GM18858 (cell line): ENCODE data around the gene SLC6A6.
"Not testable (repeated sequence)": the region's sequence is repeated elsewhere in the genome, so short reads cannot be mapped to it uniquely, and the experiment has no call there.

Experiments used
- ATAC-seq: cut with Tn5 transposase; IDR thresholded peaks from one replicate; pipeline ENCODE4 v1.9.1; 2021; ENCODE audit not compliant: unreplicated experiment

Gene SLC6A6

GRCh38 chr3:14434498-14435151 lies 32.2 kb downstream of the SLC6A6 start:
- no peak for ATAC-seq

- no peak for ATAC-seq
These were observed 33.0 kb downstream of the SLC6A6 start for GRCh38 chr3:14435175-14436014.

GRCh38 chr3:14436954-14437281 lies 34.5 kb downstream of the SLC6A6 start:
- ATAC-seq = no peak

- not testable (repeated sequence) for ATAC-seq
These were observed 35.3 kb downstream of the SLC6A6 start for GRCh38 chr3:14437705-14438104.

- no peak for ATAC-seq
These were observed 35.9 kb downstream of the SLC6A6 start for GRCh38 chr3:14438262-14438661.

- no peak for ATAC-seq
These were observed 36.5 kb downstream of the SLC6A6 start for GRCh38 chr3:14438929-14439328.

- no peak for ATAC-seq
These were observed 37.2 kb downstream of the SLC6A6 start for GRCh38 chr3:14439501-14440167.

GRCh38 chr3:14440168-14440518 lies 37.7 kb downstream of the SLC6A6 start:
- no peak for ATAC-seq

- ATAC-seq = no peak
These were observed 38.3 kb downstream of the SLC6A6 start for GRCh38 chr3:14440531-14441239.

GRCh38 chr3:14441240-14441919 lies 39.0 kb downstream of the SLC6A6 start:
- ATAC-seq = no peak

- no peak for ATAC-seq
These were observed 39.5 kb downstream of the SLC6A6 start for GRCh38 chr3:14441920-14442300.

- no peak for ATAC-seq
These were observed 42.0 kb downstream of the SLC6A6 start for GRCh38 chr3:14444380-14444779.

GRCh38 chr3:14445773-14446172 lies 43.4 kb downstream of the SLC6A6 start:
- ATAC-seq = no peak

GRCh38 chr3:14446988-14447570 lies 44.7 kb downstream of the SLC6A6 start:
- ATAC-seq = no peak

GRCh38 chr3:14448063-14448462 lies 45.7 kb downstream of the SLC6A6 start:
- ATAC-seq = no peak

GRCh38 chr3:14448756-14449727 lies 46.6 kb downstream of the SLC6A6 start:
- no peak for ATAC-seq

GRCh38 chr3:14450506-14450905 lies 48.1 kb downstream of the SLC6A6 start:
- no peak for ATAC-seq

GRCh38 chr3:14450922-14451606 lies 48.7 kb downstream of the SLC6A6 start:
- ATAC-seq = no peak
